HG02759 (cell line): Measurements from ENCODE around the gene IL6ST.

Experiments
- ATAC-seq: cut with Tn5 transposase; IDR thresholded peaks from one replicate; pipeline ENCODE4 v1.9.1; 2021; ENCODE audit warnings: mild to moderate bottlenecking, moderate library complexity; ENCODE audit not compliant: unreplicated experiment

Gene IL6ST

GRCh38 chr5:55897905-55898304 is 96.9 kb downstream of the IL6ST start:
- no peak for ATAC-seq

- no peak for ATAC-seq
Measured at GRCh38 chr5:55897206-55897894, 97.4 kb downstream of the IL6ST start.

- ATAC-seq: no peak
Measured at GRCh38 chr5:55896663-55897062, 98.1 kb downstream of the IL6ST start.

- ATAC-seq: no peak
Measured at GRCh38 chr5:55896238-55896637, 98.5 kb downstream of the IL6ST start.

- no peak for ATAC-seq
Measured at GRCh38 chr5:55895346-55895745, 99.4 kb downstream of the IL6ST start.

GRCh38 chr5:55894135-55894534 is 100.6 kb downstream of the IL6ST start:
- ATAC-seq: no peak

- ATAC-seq: no peak
Measured at GRCh38 chr5:55892479-55892878, 102.3 kb downstream of the IL6ST start.

- ATAC-seq: no peak
Measured at GRCh38 chr5:55888205-55888604, 106.6 kb downstream of the IL6ST start.

- no peak for ATAC-seq
Measured at GRCh38 chr5:55885359-55885758, 109.4 kb downstream of the IL6ST start.
